ENCODE measurements around the gene TMEM190. TPM values are rescaled to one million over a fixed set of nuclear protein-coding genes. Genes with fewer than 3 reads are reported as not detected.

TMEM190 gene
- total and polyA plus RNA-seq, 2 donors (not counting 1 experiment from before 2014, with no cell fraction given), result not detected

GRCh38 chr19:55392820-55393761, 16.5 kb downstream of the TMEM190 start:
- Histone ChIP-seq H4K20me1 (ENCODE audit: control insufficient read depth, insufficient read depth, low read length, poor library complexity, severe bottlenecking) (peaks cover 42% of the 10 kb centered on the region), H2AFZ (ENCODE audit: insufficient read depth, low read depth, low read length, poor library complexity, severe bottlenecking) (no peak overlapping the region), H3K79me2 (ENCODE audit: control insufficient read depth, insufficient read depth, low read length) (peaks cover 12% of the 10 kb centered on the region), H3K36me3 (replicated peaks in 1 of 2; ENCODE audit: control extremely low read depth in 1 of 2, control insufficient read depth in 1 of 2, extremely low read depth in 1 of 2, insufficient read depth in 2 of 2, low read length in 1 of 2) (peaks cover 3 to 34% of the 10 kb centered on the region in 2 experiments), H3K9ac (ENCODE audit: low read length) (no peak overlapping the region), H3K27me3 (replicated peaks in 1 of 4; ENCODE audit: control extremely low read depth in 1 of 4, control insufficient read depth in 3 of 4, insufficient read depth in 4 of 4, low read length in 3 of 4) (no peaks in the 10 kb centered on the region), H3K9me3 (ENCODE audit: control extremely low read depth in 1 of 3, control insufficient read depth in 2 of 3, insufficient read depth in 1 of 3, low read length in 2 of 3) (no peaks in the 10 kb centered on the region), H3K4me1 (ENCODE audit: control insufficient read depth in 2 of 2, insufficient read depth in 2 of 2, low read length in 2 of 2) (peaks cover 9 to 15% of the 10 kb centered on the region in 2 donors), H3K4me2 (replicated peaks; ENCODE audit: low read depth, low read length, poor library complexity, severe bottlenecking) (no peak overlapping the region), H3K4me3 (ENCODE audit: control extremely low read depth in 1 of 5, extremely low read depth in 1 of 5, insufficient read depth in 1 of 5, low read depth in 2 of 5, low read length in 4 of 5) (no peak overlapping the region), H3K27ac (ENCODE audit: low read length in 2 of 2) (no peak overlapping the region)
- no peak overlapping the region for H3K4me3 Mint-ChIP-seq
- no peak for ATAC-seq (ENCODE audit: low read depth)
- ChIA-PET POLR2A (interaction anchor here (0.6 to 1.6 kb wide), 4 partner anchors 14 to 462 kb away, joined by 3 to 21 read pairs (median 4); partner anchors contain the start of gene UBE2S), CTCF (interaction anchor here (1.1 kb wide), 1 partner anchor 9 kb away, joined by 3 read pairs; the partner anchor contains the start of gene TMEM238)
- no peaks in the 10 kb centered on the region for H3K9me3 Mint-ChIP-seq (ENCODE audit: insufficient read depth)
- H3K27ac Mint-ChIP-seq, result no peak overlapping the region
- intact Hi-C loops (cut with micrococcal nuclease), result no loop called here
- no peaks in the 10 kb centered on the region for H3K27me3 Mint-ChIP-seq
- TF ChIP-seq EZH2 (IDR thresholded peaks at IDR 0.05; ENCODE audit: borderline replicate concordance, insufficient read depth, low read depth, low read length, poor library complexity, severe bottlenecking) (no peak), CTCF (IDR thresholded peaks at IDR 0.05) (no peak)
- 90% methylated on average over 14 of the region's 18 CpGs for WGBS (ENCODE audit: insufficient coverage)
- no peak for DNase-seq
- peaks cover 24% of the 10 kb centered on the region for H3K4me1 Mint-ChIP-seq

Data from B cell (primary cell).